ENCODE results near the gene NRP2. TPM values are rescaled to one million over a fixed set of nuclear protein-coding genes. Genes with fewer than 3 reads are reported as not detected.
A peak's percentile ranks its signal among the peaks of the same experiment; 100 is the strongest.

NRP2 gene
- total RNA-seq, 3 donors from 2014 or later, result 18.4 to 32.0 (median 23.9) TPM

- H3K36me3 ChIP-seq, result no peaks in the 10 kb centered on the region
- no peak overlapping the region for H3K4me3 ChIP-seq
- intact Hi-C loops (cut with DNase I; ENCODE audit: low total_unique reads), result no loop called here
- H3K27me3 ChIP-seq, result peaks cover 0 to 4% of the 10 kb centered on the region in 2 donors
- no peak for TF ChIP-seq POLR2A (IDR thresholded peaks at IDR 0.05)
- no peak for TF ChIP-seq POLR2AphosphoS5 (IDR thresholded peaks at IDR 0.05)
- no peak for TF ChIP-seq CTCF (IDR thresholded peaks at IDR 0.05)
- peak in 1 of 2 donors; percentile 68 for DNase-seq (ENCODE audit: low spot score in 2 of 2)
- H3K4me1 ChIP-seq, result no peaks in the 10 kb centered on the region
- no peaks in the 10 kb centered on the region for H3K9me3 ChIP-seq
- no peak overlapping the region for H3K27ac ChIP-seq
Observed at GRCh38 chr2:205678541-205679142, 3.7 kb upstream of the NRP2 start.

- H3K27me3 ChIP-seq, result peaks cover 0 to 10% of the 10 kb centered on the region in 2 donors
- H3K36me3 ChIP-seq, result no peaks in the 10 kb centered on the region
- intact Hi-C loops (cut with DNase I; ENCODE audit: low total_unique reads), result no loop called here
- H3K4me1 ChIP-seq, result no peaks in the 10 kb centered on the region
- no peak overlapping the region for H3K4me3 ChIP-seq
- TF ChIP-seq POLR2A (IDR thresholded peaks at IDR 0.05) (no peak), POLR2AphosphoS5 (IDR thresholded peaks at IDR 0.05) (no peak), CTCF (IDR thresholded peaks at IDR 0.05) (no peak)
- peak overlapping the region in 1 of 2 donors; percentile 52 for H3K27ac ChIP-seq
- no peaks in the 10 kb centered on the region for H3K9me3 ChIP-seq
- DNase-seq (ENCODE audit: low spot score in 2 of 2), result no peak
Observed at GRCh38 chr2:205679410-205680009, 2.8 kb upstream of the NRP2 start.

- no peaks in the 10 kb centered on the region for H3K9me3 ChIP-seq
- H3K27ac ChIP-seq, result no peak overlapping the region
- no peaks in the 10 kb centered on the region for H3K4me1 ChIP-seq
- H3K4me3 ChIP-seq, result no peak overlapping the region
- no peaks in the 10 kb centered on the region for H3K36me3 ChIP-seq
- peaks cover 0 to 16% of the 10 kb centered on the region in 2 donors for H3K27me3 ChIP-seq
- intact Hi-C loops (cut with DNase I; ENCODE audit: low total_unique reads), result no loop called here
- DNase-seq (ENCODE audit: low spot score in 2 of 2), result no peak
- TF ChIP-seq POLR2AphosphoS5 (IDR thresholded peaks at IDR 0.05), result no peak
- TF ChIP-seq CTCF (IDR thresholded peaks at IDR 0.05), result peak in 2 of 3 donors; percentile 27 to 44
- no peak for TF ChIP-seq POLR2A (IDR thresholded peaks at IDR 0.05)
Observed at GRCh38 chr2:205680067-205680466, 2.2 kb upstream of the NRP2 start.

GRCh38 chr2:205680903-205681302, 1.4 kb upstream of the NRP2 start:
- TF ChIP-seq POLR2A (IDR thresholded peaks at IDR 0.05) (no peak), CTCF (IDR thresholded peaks at IDR 0.05) (no peak), POLR2AphosphoS5 (IDR thresholded peaks at IDR 0.05) (no peak)
- no peak overlapping the region for H3K27ac ChIP-seq

More at GRCh38 chr2:205680903-205681302, 1.4 kb upstream of the NRP2 start:
- Histone ChIP-seq H3K4me3 (no peak overlapping the region), H3K9me3 (no peaks in the 10 kb centered on the region), H3K36me3 (no peaks in the 10 kb centered on the region), H3K27me3 (peaks cover 0 to 21% of the 10 kb centered on the region in 2 donors), H3K4me1 (no peaks in the 10 kb centered on the region)
- no peak for DNase-seq (ENCODE audit: low spot score in 2 of 2)
- intact Hi-C loops (cut with DNase I; ENCODE audit: low total_unique reads), result no loop called here
